K562 (cell line): ENCODE results near the gene TLR6. TPM values are rescaled to one million over a fixed set of nuclear protein-coding genes. Genes with fewer than 3 reads are reported as not detected.

ENCODE experiments used
- ATAC-seq: fragments of 200-7000 bp; cut with Tn5 transposase; 3 replicates; pipeline ENCODE4 v1.9.1; 2020; ENCODE audit warnings: moderate library complexity
- BruUV-seq: library from RNA; stranded (reverse); fragments of 400-500 nt; replicated peaks from 2 replicates; lab custom pipeline; 2021; lab: Mats Ljungman, UMichigan
- CTCF ChIA-PET: fragments of 300-600 bp; formaldehyde crosslinking; extraction: SDS; loops from one replicate; lab custom pipeline; 2021; ENCODE audit warnings: low intra/inter-chr PET ratio; lab: Yijun Ruan, JAX
- POLR2A ChIA-PET: fragments of 300-600, 350-650 bp; sonication (Branson Sonifier 250); formaldehyde crosslinking; extraction: SDS; loops from one replicate; lab custom pipeline; 2021; ENCODE audit warnings: antibody characterized with exemption, inconsistent platforms; lab: Yijun Ruan, JAX
- DNase-seq, 4 experiments: peaks; one replicate each; pipeline versions ENCODE4 v3.0.0 to v3.0.0-alpha.2; 2011 to 2018; ENCODE audit warnings: low spot score in 3 of 4, mixed read lengths in 3 of 4; ENCODE audit errors: extremely low read depth in 1 of 4
- FAIRE-seq: peaks from 2 replicates; lab custom pipeline; 2011; peaks lifted over from hg19 to GRCh38; lab: Jason Lieb, UNC
- H2AFZ ChIP-seq: 2 replicates; pipeline ENCODE4 v1.6.0; 2011; ENCODE audit warnings: low read depth, low read length, control low read depth, inconsistent platforms
- H3K27ac ChIP-seq: fragments of 200-600 bp; 3 replicates; pipeline ENCODE4 v1.8.0; 2011; ENCODE audit warnings: low read depth, mild to moderate bottlenecking, control low read depth, inconsistent platforms, low read length, moderate library complexity, mixed read lengths; ENCODE audit errors: extremely low read depth
- H3K27me3 ChIP-seq, 2 experiments: fragments of 300-600 bp in 1 of 2; 2 replicates in 1 of 2; 3 replicates in 1 of 2; pipeline versions ENCODE4 v1.6.0 to v1.8.0; 2011; ENCODE audit warnings: inconsistent platforms in 2 of 2, low read length in 2 of 2, mild to moderate bottlenecking in 1 of 2, mixed read lengths in 1 of 2, moderate library complexity in 1 of 2; ENCODE audit not compliant: control insufficient read depth in 2 of 2, insufficient read depth in 2 of 2
- H3K36me3 ChIP-seq: fragments of 300-600 bp; 3 replicates; pipeline ENCODE4 v1.8.0; 2011; ENCODE audit warnings: mild to moderate bottlenecking, low read length, inconsistent platforms; ENCODE audit not compliant: control insufficient read depth, insufficient read depth
- H3K4me1 ChIP-seq, 2 experiments: fragments of 200-600 bp in 1 of 2; replicated peaks in 1 of 2; 2 replicates in 1 of 2; 3 replicates in 1 of 2; pipeline versions ENCODE4 v1.5.1 to v1.8.0; 2011; ENCODE audit warnings: inconsistent platforms in 2 of 2, low read length in 2 of 2, mild to moderate bottlenecking in 1 of 2, mixed read lengths in 1 of 2, moderate library complexity in 1 of 2; ENCODE audit not compliant: control insufficient read depth in 2 of 2, insufficient read depth in 2 of 2
- H3K4me2 ChIP-seq: 2 replicates; pipeline ENCODE4 v1.6.1; 2011; ENCODE audit warnings: low read length, control low read depth, inconsistent platforms, mixed read lengths; ENCODE audit not compliant: insufficient read depth
- H3K4me3 ChIP-seq: fragments of 200-600 bp; sonication (generic), shearing (Covaris generic); 2 replicates; pipeline ENCODE4 v1.5.1; 2016; ENCODE audit warnings: control low read depth, inconsistent platforms
- H3K79me2 ChIP-seq: fragments of 200-600 bp; 3 replicates; pipeline ENCODE4 v1.8.0; 2011; ENCODE audit warnings: low read length, inconsistent platforms; ENCODE audit not compliant: control insufficient read depth, insufficient read depth
- H3K9ac ChIP-seq, 2 experiments: 2 replicates each; pipeline versions ENCODE4 v1.6.0 to v1.6.1; 2011; ENCODE audit warnings: low read depth in 2 of 2, low read length in 2 of 2, control low read depth in 1 of 2, inconsistent platforms in 1 of 2, mild to moderate bottlenecking in 1 of 2, mixed read lengths in 1 of 2; ENCODE audit not compliant: insufficient read depth in 1 of 2
- H3K9me1 ChIP-seq: one replicate; pipeline ENCODE4 v1.6.0; 2011; ENCODE audit warnings: inconsistent platforms, mild to moderate bottlenecking, low read length, moderate library complexity; ENCODE audit not compliant: control insufficient read depth, insufficient read depth
- H3K9me3 ChIP-seq: replicated peaks from 2 replicates; pipeline ENCODE4 v1.5.1; 2011; ENCODE audit warnings: low read depth, low read length, inconsistent platforms; ENCODE audit not compliant: control insufficient read depth, insufficient read depth
- H4K20me1 ChIP-seq: replicated peaks from 2 replicates; pipeline ENCODE4 v1.6.1; 2011; ENCODE audit warnings: low read length, inconsistent platforms, mixed read lengths; ENCODE audit not compliant: control insufficient read depth, insufficient read depth
- CHD4 ChIP-seq: fragments of 200-600 bp; sonication (generic); IDR thresholded peaks from 3 replicates; pipeline ENCODE4 v1.6.1; 2012; ENCODE audit warnings: low read depth, mild to moderate bottlenecking, mixed read lengths, low read length, inconsistent platforms; ENCODE audit not compliant: insufficient read depth, insufficient replicate concordance, poor library complexity, severe bottlenecking
- GTF2E2 ChIP-seq: fragments of 200-800 bp; sonication (Bioruptor generic); IDR thresholded peaks from 2 replicates; pipeline ENCODE4 v1.6.1; 2016; ENCODE audit warnings: missing genetic modification characterization, missing compliant biosample characterization
- MLLT1 ChIP-seq, 2 experiments: fragments of 450-650 bp; IDR thresholded peaks; 2 replicates each; pipeline ENCODE4 v1.6.1; 2016
- MTA3 ChIP-seq: fragments of 450-650 bp; formaldehyde crosslinking; IDR thresholded peaks from 2 replicates; pipeline ENCODE4 v1.6.1; 2017; ENCODE audit warnings: mild to moderate bottlenecking, borderline replicate concordance
- MXI1 ChIP-seq: IDR thresholded peaks from 2 replicates; pipeline ENCODE4 v1.6.1; 2011; ENCODE audit warnings: low read depth, mild to moderate bottlenecking, improper control_type of control experiment, low read length
- NFIX ChIP-seq: fragments of 250-450 bp; sonication (Bioruptor Pico); IDR thresholded peaks from 2 replicates; pipeline ENCODE4 v1.4.0; 2020; ENCODE audit warnings: low read depth, mild to moderate bottlenecking, moderate library complexity
- POU5F1 ChIP-seq: fragments of 150-350 bp; IDR thresholded peaks from 2 replicates; pipeline ENCODE4 v1.6.1; 2014; ENCODE audit warnings: borderline replicate concordance, low read length, low read depth, mild to moderate bottlenecking; ENCODE audit not compliant: partially characterized antibody
- RBFOX2 ChIP-seq: fragments of 200-400 bp; formaldehyde crosslinking; IDR thresholded peaks from 2 replicates; pipeline ENCODE4 v1.6.1; 2017; ENCODE audit warnings: low read depth, mild to moderate bottlenecking, low read length, moderate library complexity
- SREBF1 ChIP-seq: fragments of 150-350 bp; IDR thresholded peaks from 2 replicates; pipeline ENCODE4 v1.6.1; 2014; ENCODE audit warnings: antibody characterized with exemption, low read depth, low read length, borderline replicate concordance
- ZEB2 ChIP-seq: fragments of 450-650 bp; IDR thresholded peaks from 2 replicates; pipeline ENCODE4 v1.6.1; 2016
- ZNF431 ChIP-seq: sonication (generic); formaldehyde crosslinking; IDR thresholded peaks from 2 replicates; pipeline ENCODE4 v1.8.0; 2022; ENCODE audit warnings: mild to moderate bottlenecking, missing genetic modification reagents
- ZNF551 ChIP-seq: fragments of 250-450 bp; sonication (Bioruptor Pico); IDR thresholded peaks from 2 replicates; pipeline ENCODE4 v1.5.0; 2021; ENCODE audit warnings: mild to moderate bottlenecking, moderate library complexity
- ZNF668 ChIP-seq: fragments of 250-450 bp; sonication (Bioruptor Pico); IDR thresholded peaks from 2 replicates; pipeline ENCODE4 v1.8.0; 2022; ENCODE audit warnings: mild to moderate bottlenecking, inconsistent platforms
- WGBS: fragments of 100-300 bp; shearing (Covaris generic); methylation state at CpG from one replicate; pipeline ENCODE4 v1.1.6; 2016; ENCODE audit warnings: low coverage, mixed read lengths; ENCODE audit not compliant: insufficient coverage; ENCODE audit errors: missing lambda C conversion rate; 5-methylcytosine and 5-hydroxymethylcytosine counted together
- in situ Hi-C: fragments of 300-500 bp; cut with MboI; formaldehyde crosslinking; loops from 4 replicates; pipeline ENCODE4 v1.15.0; 2018; ENCODE audit warnings: inconsistent platforms, mixed read lengths
- intact Hi-C: fragments of 100-400 bp; cut with micrococcal nuclease; formaldehyde crosslinking; loops from 2 replicates; pipeline ENCODE4 v1.14.2; 2022
- polyA plus RNA-seq, 8 experiments: library from polyadenylated mRNA; depleted of rRNA in 4 of 8; stranded (reverse) in 5 of 8; unstranded in 3 of 8; fragments of >200 nt; fragmentation: Nextera tagmentation in 2 of 8; fragmentation: Illumina TruSeq in 1 of 8; extraction: Ambion mirVana in 2 of 8; extraction: Trizol in 1 of 8; gene quantifications; 2 replicates each; pipeline versions ENCODE4 v1.2.1 to v1.2.3, GENCODE V29; 2011 to 2014; ENCODE audit warnings: inconsistent platforms in 1 of 8, missing spikeins in 1 of 8
- total RNA-seq, 7 experiments: library from RNA; depleted of rRNA in 6 of 7; stranded (reverse); fragments of >200 nt in 6 of 7; fragmentation: Illumina TruSeq in 2 of 7; extraction: Trizol in 2 of 7; gene quantifications; 2 replicates each; pipeline versions ENCODE4 v1.2.1 to v1.2.3, GENCODE V29; 2011 to 2021; ENCODE audit warnings: low replicate concordance in 1 of 7
- TF ChIP-seq, protein P1 (sequence below): fragments of 250-450 bp; sonication (Bioruptor Pico); IDR thresholded peaks from 2 replicates; pipeline ENCODE4 v1.4.0; 2020; ENCODE audit warnings: mild to moderate bottlenecking
- TF ChIP-seq, protein P2 (sequence below): sonication (generic); formaldehyde crosslinking; IDR thresholded peaks from 2 replicates; pipeline ENCODE4 v1.8.1; 2023; ENCODE audit warnings: mild to moderate bottlenecking, missing genetic modification reagents, moderate library complexity
- TF ChIP-seq, protein P3 (sequence below): fragments of 200-800 bp; sonication (Bioruptor generic); IDR thresholded peaks from 2 replicates; pipeline ENCODE4 v1.6.1; 2017; ENCODE audit warnings: missing genetic modification characterization, missing compliant biosample characterization

The TLR6 gene
- total and polyA plus RNA-seq, 9 of the 15 experiments (the other 6 are each of a cell fraction or from before 2014, with no cell fraction given) = 0.08 to 1.9 (median 0.91) TPM

GRCh38 chr4:38800961-38801450 is 55.6 kb downstream of the TLR6 start (continued):
- TF ChIP-seq CHD4 (no peak), ZNF668 (CRISPR knock-in tag) (no peak), ZEB2 (no peak), NFIX (CRISPR knock-in tag) (no peak), GTF2E2 (tag) (no peak)
- TF ChIP-seq, protein P1, sequence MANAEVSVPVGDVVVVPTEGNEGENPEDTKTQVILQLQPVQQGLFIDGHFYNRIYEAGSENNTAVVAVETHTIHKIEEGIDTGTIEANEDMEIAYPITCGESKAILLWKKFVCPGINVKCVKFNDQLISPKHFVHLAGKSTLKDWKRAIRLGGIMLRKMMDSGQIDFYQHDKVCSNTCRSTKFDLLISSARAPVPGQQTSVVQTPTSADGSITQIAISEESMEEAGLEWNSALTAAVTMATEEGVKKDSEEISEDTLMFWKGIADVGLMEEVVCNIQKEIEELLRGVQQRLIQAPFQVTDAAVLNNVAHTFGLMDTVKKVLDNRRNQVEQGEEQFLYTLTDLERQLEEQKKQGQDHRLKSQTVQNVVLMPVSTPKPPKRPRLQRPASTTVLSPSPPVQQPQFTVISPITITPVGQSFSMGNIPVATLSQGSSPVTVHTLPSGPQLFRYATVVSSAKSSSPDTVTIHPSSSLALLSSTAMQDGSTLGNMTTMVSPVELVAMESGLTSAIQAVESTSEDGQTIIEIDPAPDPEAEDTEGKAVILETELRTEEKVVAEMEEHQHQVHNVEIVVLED (CRISPR knock-in tag) = no peak

DNA sequence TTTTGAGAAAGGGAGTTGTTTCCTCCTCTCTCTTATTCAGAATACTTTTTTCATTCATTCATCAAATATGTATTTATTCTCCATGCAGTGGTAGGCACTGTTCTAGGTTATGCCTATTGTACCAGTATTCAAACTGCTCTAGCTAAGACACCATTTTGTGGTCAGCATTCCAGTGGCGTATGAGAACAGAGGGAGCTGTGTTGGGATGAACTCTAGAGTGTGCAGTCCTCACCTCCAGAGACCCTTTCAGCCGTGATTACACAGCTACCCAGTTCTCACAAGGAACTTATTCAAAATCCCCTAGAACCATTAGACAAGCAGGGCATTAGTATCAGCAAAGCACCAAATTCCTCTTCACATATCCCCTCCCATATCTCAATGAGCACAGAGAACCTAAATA is 56.3 kb downstream of the TLR6 start:
- WGBS = 5% methylated on average over 2 of the region's 2 CpGs
- CTCF ChIA-PET = no interaction called here
- POLR2A ChIA-PET = interaction anchor here (1.0 kb wide), 1 partner anchor 11 kb away, joined by 3 read pairs; no protein-coding TSS in a partner anchor
- FAIRE-seq (no peak), DNase-seq (no peak), ATAC-seq (no peak)
- no peaks in the 10 kb centered on the region for H3K9me3 ChIP-seq
- intact Hi-C loops (loop anchor here (5.0 kb wide), 1 partner anchor 43 kb away; no protein-coding TSS in a partner anchor), in situ Hi-C loops (no loop called here)
- H3K79me2 ChIP-seq = no peaks in the 10 kb centered on the region
- H3K27ac ChIP-seq = no peak overlapping the region
- H3K4me1 ChIP-seq = no peaks in the 10 kb centered on the region
- no peak overlapping the region for H2AFZ ChIP-seq
- H4K20me1 ChIP-seq = no peaks in the 10 kb centered on the region
- H3K4me2 ChIP-seq = no peak overlapping the region
- no peak overlapping the region for H3K4me3 ChIP-seq
- H3K9ac ChIP-seq = no peak overlapping the region
- no peaks in the 10 kb centered on the region for H3K9me1 ChIP-seq
- BruUV-seq = no TSS peak
- no peaks in the 10 kb centered on the region for H3K36me3 ChIP-seq
- H3K27me3 ChIP-seq = peaks cover 0 to 4% of the 10 kb centered on the region in 2 experiments; a peak in 1 of 5 replicates
- TF ChIP-seq MXI1 (no peak), RBFOX2 (no peak), ZNF431 (CRISPR knock-in tag) (no peak), POU5F1 (no peak), MLLT1 (IDR thresholded peaks at IDR 0.05) (no peak), MTA3 (no peak), ZNF551 (no peak), SREBF1 (no peak)
- TF ChIP-seq, protein P2, sequence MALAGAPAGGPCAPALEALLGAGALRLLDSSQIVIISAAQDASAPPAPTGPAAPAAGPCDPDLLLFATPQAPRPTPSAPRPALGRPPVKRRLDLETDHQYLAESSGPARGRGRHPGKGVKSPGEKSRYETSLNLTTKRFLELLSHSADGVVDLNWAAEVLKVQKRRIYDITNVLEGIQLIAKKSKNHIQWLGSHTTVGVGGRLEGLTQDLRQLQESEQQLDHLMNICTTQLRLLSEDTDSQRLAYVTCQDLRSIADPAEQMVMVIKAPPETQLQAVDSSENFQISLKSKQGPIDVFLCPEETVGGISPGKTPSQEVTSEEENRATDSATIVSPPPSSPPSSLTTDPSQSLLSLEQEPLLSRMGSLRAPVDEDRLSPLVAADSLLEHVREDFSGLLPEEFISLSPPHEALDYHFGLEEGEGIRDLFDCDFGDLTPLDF (CRISPR knock-in tag) = no peak
- TF ChIP-seq, protein P3, sequence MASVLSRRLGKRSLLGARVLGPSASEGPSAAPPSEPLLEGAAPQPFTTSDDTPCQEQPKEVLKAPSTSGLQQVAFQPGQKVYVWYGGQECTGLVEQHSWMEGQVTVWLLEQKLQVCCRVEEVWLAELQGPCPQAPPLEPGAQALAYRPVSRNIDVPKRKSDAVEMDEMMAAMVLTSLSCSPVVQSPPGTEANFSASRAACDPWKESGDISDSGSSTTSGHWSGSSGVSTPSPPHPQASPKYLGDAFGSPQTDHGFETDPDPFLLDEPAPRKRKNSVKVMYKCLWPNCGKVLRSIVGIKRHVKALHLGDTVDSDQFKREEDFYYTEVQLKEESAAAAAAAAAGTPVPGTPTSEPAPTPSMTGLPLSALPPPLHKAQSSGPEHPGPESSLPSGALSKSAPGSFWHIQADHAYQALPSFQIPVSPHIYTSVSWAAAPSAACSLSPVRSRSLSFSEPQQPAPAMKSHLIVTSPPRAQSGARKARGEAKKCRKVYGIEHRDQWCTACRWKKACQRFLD = no peak
